K562 (cell line): Measurements from ENCODE around the gene EEF1A1. TPM values are rescaled to one million over a fixed set of nuclear protein-coding genes. Genes with fewer than 3 reads are reported as not detected.

Experiments
- BRCA1 ChIP-seq, 2 experiments: fragments of 450-650 bp in 1 of 2; sonication (generic) in 1 of 2; formaldehyde crosslinking in 1 of 2; IDR thresholded peaks; 2 replicates each; pipeline versions ENCODE4 v1.5.0 to v1.6.1; 2017 to 2020; ENCODE audit warnings: mild to moderate bottlenecking in 1 of 2, missing genetic modification reagents in 1 of 2
- CHD2 ChIP-seq: IDR thresholded peaks from 2 replicates; pipeline ENCODE4 v1.6.1; 2011; ENCODE audit warnings: low read depth, low read length
- COPS2 ChIP-seq: fragments of 450-650 bp; conservative IDR thresholded peaks from 2 replicates; pipeline ENCODE4 v1.6.1; 2016; ENCODE audit warnings: mild to moderate bottlenecking, moderate library complexity
- EP400 ChIP-seq: fragments of 450-650 bp; IDR thresholded peaks from 2 replicates; pipeline ENCODE4 v1.6.1; 2017; ENCODE audit warnings: antibody characterized with exemption, mild to moderate bottlenecking, moderate library complexity
- GABPA ChIP-seq: fragments of 200-800 bp; sonication (Bioruptor generic); conservative IDR thresholded peaks from 2 replicates; pipeline ENCODE4 v1.6.1; 2016; ENCODE audit warnings: low read depth, missing genetic modification characterization, missing compliant biosample characterization
- HEY1 ChIP-seq: fragments of 250-450 bp; sonication (Bioruptor Pico); IDR thresholded peaks from 2 replicates; pipeline ENCODE4 v1.5.0; 2020; ENCODE audit warnings: mild to moderate bottlenecking, moderate library complexity, borderline replicate concordance
- KAT2B ChIP-seq: IDR thresholded peaks from one replicate; pipeline ENCODE4 v1.6.1; 2012; ENCODE audit warnings: low read depth, mild to moderate bottlenecking, control low read depth, inconsistent platforms, low read length, moderate library complexity
- KLF13 ChIP-seq: fragments of 450-650 bp; IDR thresholded peaks from 2 replicates; pipeline ENCODE4 v1.6.1; 2016; ENCODE audit warnings: missing genetic modification characterization, low read depth, mild to moderate bottlenecking, missing compliant biosample characterization, moderate library complexity, borderline replicate concordance
- MBD2 ChIP-seq: sonication (generic); IDR thresholded peaks from 2 replicates; pipeline ENCODE4 v1.6.1; 2016; ENCODE audit warnings: low read depth, borderline replicate concordance
- NEUROD1 ChIP-seq: fragments of 150-350 bp; IDR thresholded peaks from 2 replicates; pipeline ENCODE4 v1.6.1; 2014; ENCODE audit warnings: borderline replicate concordance, low read length, low read depth; ENCODE audit not compliant: partially characterized antibody
- NFRKB ChIP-seq: fragments of 450-650 bp; IDR thresholded peaks from 2 replicates; pipeline ENCODE4 v1.6.1; 2016; ENCODE audit warnings: low read depth
- POLR3A ChIP-seq: IDR thresholded peaks from 2 replicates; pipeline ENCODE4 v1.6.1; 2011; ENCODE audit warnings: borderline replicate concordance, mild to moderate bottlenecking, moderate library complexity; ENCODE audit not compliant: insufficient read length, insufficient read depth; ENCODE audit errors: extremely low read depth
- PURB ChIP-seq: sonication (generic); formaldehyde crosslinking; IDR thresholded peaks from 2 replicates; pipeline ENCODE4 v1.9.0; 2021; ENCODE audit warnings: low read depth, mild to moderate bottlenecking, missing genetic modification reagents
- RBM39 ChIP-seq: fragments of 200-400 bp; formaldehyde crosslinking; optimal IDR thresholded peaks from 2 replicates; pipeline ENCODE3; 2018; ENCODE audit warnings: low read depth, low read length
- RNF2 ChIP-seq: sonication (generic); IDR thresholded peaks from 2 replicates; pipeline ENCODE4 v1.6.1; 2016
- SAFB ChIP-seq: fragments of 200-400 bp; formaldehyde crosslinking; IDR thresholded peaks from 2 replicates; pipeline ENCODE4 v1.6.1; 2017; ENCODE audit warnings: low read depth, low read length, borderline replicate concordance
- SPI1 ChIP-seq: IDR thresholded peaks from 2 replicates; pipeline ENCODE4 v1.6.1; 2011; ENCODE audit warnings: low read depth, low read length, control low read depth, borderline replicate concordance
- STAT5B ChIP-seq: fragments of 250-450 bp; sonication (Bioruptor Pico); IDR thresholded peaks from 2 replicates; pipeline ENCODE4 v1.8.0; 2021; ENCODE audit warnings: mild to moderate bottlenecking, inconsistent platforms
- TBL1XR1 ChIP-seq, 2 experiments: IDR thresholded peaks; 2 replicates each; pipeline ENCODE4 v1.6.1; 2012; ENCODE audit warnings: improper control_type of control experiment in 2 of 2, low read length in 2 of 2, mild to moderate bottlenecking in 1 of 2
- ZC3H4 ChIP-seq: sonication (generic); formaldehyde crosslinking; IDR thresholded peaks from 2 replicates; pipeline ENCODE4 v1.9.0; 2021; ENCODE audit warnings: missing genetic modification reagents, borderline replicate concordance
- ZNF212 ChIP-seq: fragments of 450-650 bp; formaldehyde crosslinking; IDR thresholded peaks from 2 replicates; pipeline ENCODE4 v1.4.0; 2020; ENCODE audit warnings: mild to moderate bottlenecking
- ZNF316 ChIP-seq: fragments of 450-650 bp; IDR thresholded peaks from 2 replicates; pipeline ENCODE4 v1.6.1; 2016
- ZNF354B ChIP-seq: fragments of 250-450 bp; sonication (Bioruptor Pico); IDR thresholded peaks from 2 replicates; pipeline ENCODE4 v1.4.0; 2020
- ZNF551 ChIP-seq: fragments of 250-450 bp; sonication (Bioruptor Pico); IDR thresholded peaks from 2 replicates; pipeline ENCODE4 v1.5.0; 2021; ENCODE audit warnings: mild to moderate bottlenecking, moderate library complexity
- ZNF778 ChIP-seq: fragments of 450-650 bp; formaldehyde crosslinking; IDR thresholded peaks from 2 replicates; pipeline ENCODE4 v1.4.0; 2020; ENCODE audit warnings: mild to moderate bottlenecking, moderate library complexity
- polyA plus RNA-seq, 8 experiments: library from polyadenylated mRNA; depleted of rRNA in 4 of 8; stranded (reverse) in 5 of 8; unstranded in 3 of 8; fragments of >200 nt; fragmentation: Nextera tagmentation in 2 of 8; fragmentation: Illumina TruSeq in 1 of 8; extraction: Ambion mirVana in 2 of 8; extraction: Trizol in 1 of 8; gene quantifications; 2 replicates each; pipeline versions ENCODE4 v1.2.1 to v1.2.3, GENCODE V29; 2011 to 2014; ENCODE audit warnings: inconsistent platforms in 1 of 8, missing spikeins in 1 of 8
- total RNA-seq, 7 experiments: library from RNA; depleted of rRNA in 6 of 7; stranded (reverse); fragments of >200 nt in 6 of 7; fragmentation: Illumina TruSeq in 2 of 7; extraction: Trizol in 2 of 7; gene quantifications; 2 replicates each; pipeline versions ENCODE4 v1.2.1 to v1.2.3, GENCODE V29; 2011 to 2021; ENCODE audit warnings: low replicate concordance in 1 of 7
- TF ChIP-seq, protein P1 (sequence below): fragments of 250-450 bp; sonication (Bioruptor Pico); IDR thresholded peaks from 2 replicates; pipeline ENCODE4 v1.4.0; 2020; ENCODE audit warnings: mild to moderate bottlenecking, moderate library complexity
- TF ChIP-seq, protein P2 (sequence below): fragments of 250-450 bp; sonication (Bioruptor Pico); IDR thresholded peaks from 2 replicates; pipeline ENCODE4 v1.6.1; 2021; ENCODE audit warnings: mild to moderate bottlenecking

Gene EEF1A1
- total and polyA plus RNA-seq, 9 of the 15 experiments (the other 6 are each of a cell fraction or from before 2014, with no cell fraction given) = 6,453 to 17,323 (median 11,082) TPM

DNA sequence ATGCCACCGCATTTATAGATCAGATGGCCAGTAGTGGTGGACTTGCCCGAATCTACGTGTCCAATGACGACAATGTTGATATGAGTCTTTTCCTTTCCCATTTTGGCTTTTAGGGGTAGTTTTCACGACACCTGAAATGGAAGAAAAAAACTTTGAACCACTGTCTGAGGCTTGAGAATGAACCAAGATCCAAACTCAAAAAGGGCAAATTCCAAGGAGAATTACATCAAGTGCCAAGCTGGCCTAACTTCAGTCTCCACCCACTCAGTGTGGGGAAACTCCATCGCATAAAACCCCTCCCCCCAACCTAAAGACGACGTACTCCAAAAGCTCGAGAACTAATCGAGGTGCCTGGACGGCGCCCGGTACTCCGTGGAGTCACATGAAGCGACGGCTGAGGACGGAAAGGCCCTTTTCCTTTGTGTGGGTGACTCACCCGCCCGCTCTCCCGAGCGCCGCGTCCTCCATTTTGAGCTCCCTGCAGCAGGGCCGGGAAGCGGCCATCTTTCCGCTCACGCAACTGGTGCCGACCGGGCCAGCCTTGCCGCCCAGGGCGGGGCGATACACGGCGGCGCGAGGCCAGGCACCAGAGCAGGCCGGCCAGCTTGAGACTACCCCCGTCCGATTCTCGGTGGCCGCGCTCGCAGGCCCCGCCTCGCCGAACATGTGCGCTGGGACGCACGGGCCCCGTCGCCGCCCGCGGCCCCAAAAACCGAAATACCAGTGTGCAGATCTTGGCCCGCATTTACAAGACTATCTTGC lies 725 bp downstream of the EEF1A1 start (continued):
- TF ChIP-seq HEY1 = no peak; the same call in 1 of the 2 replicates
- TF ChIP-seq ZNF212 (CRISPR knock-in tag) = no peak
- no peak for TF ChIP-seq BRCA1 (IDR thresholded peaks at IDR 0.05)
- TF ChIP-seq BRCA1 (CRISPR knock-in tag; IDR thresholded peaks at IDR 0.05) = no peak
- TF ChIP-seq TBL1XR1 (IDR thresholded peaks at IDR 0.05; ENCODE audit: low read length in 2 of 2) = no peak; a peak in 1 of 4 replicates
- TF ChIP-seq RBM39 = peak; percentile 65
- TF ChIP-seq POLR3A = no peak
- no peak for TF ChIP-seq GABPA (tag)
- TF ChIP-seq NEUROD1 = no peak
- no peak for TF ChIP-seq COPS2
- TF ChIP-seq MBD2 = no peak
- no peak for TF ChIP-seq ZNF354B (CRISPR knock-in tag)
- TF ChIP-seq RNF2 = no peak
- no peak for TF ChIP-seq ZNF316
- peak; percentile 58 for TF ChIP-seq CHD2
- TF ChIP-seq, protein P1, sequence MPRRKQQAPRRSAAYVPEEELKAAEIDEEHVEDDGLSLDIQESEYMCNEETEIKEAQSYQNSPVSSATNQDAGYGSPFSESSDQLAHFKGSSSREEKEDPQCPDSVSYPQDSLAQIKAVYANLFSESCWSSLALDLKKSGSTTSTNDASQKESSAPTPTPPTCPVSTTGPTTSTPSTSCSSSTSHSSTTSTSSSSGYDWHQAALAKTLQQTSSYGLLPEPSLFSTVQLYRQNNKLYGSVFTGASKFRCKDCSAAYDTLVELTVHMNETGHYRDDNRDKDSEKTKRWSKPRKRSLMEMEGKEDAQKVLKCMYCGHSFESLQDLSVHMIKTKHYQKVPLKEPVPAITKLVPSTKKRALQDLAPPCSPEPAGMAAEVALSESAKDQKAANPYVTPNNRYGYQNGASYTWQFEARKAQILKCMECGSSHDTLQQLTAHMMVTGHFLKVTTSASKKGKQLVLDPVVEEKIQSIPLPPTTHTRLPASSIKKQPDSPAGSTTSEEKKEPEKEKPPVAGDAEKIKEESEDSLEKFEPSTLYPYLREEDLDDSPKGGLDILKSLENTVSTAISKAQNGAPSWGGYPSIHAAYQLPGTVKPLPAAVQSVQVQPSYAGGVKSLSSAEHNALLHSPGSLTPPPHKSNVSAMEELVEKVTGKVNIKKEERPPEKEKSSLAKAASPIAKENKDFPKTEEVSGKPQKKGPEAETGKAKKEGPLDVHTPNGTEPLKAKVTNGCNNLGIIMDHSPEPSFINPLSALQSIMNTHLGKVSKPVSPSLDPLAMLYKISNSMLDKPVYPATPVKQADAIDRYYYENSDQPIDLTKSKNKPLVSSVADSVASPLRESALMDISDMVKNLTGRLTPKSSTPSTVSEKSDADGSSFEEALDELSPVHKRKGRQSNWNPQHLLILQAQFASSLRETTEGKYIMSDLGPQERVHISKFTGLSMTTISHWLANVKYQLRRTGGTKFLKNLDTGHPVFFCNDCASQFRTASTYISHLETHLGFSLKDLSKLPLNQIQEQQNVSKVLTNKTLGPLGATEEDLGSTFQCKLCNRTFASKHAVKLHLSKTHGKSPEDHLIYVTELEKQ (CRISPR knock-in tag) = no peak
- TF ChIP-seq ZNF778 (CRISPR knock-in tag) = no peak
- no peak; the same call in 1 of the 2 replicates for TF ChIP-seq NFRKB
- no peak for TF ChIP-seq STAT5B (CRISPR knock-in tag)
- TF ChIP-seq ZC3H4 = peak; percentile 97
- TF ChIP-seq ZNF551 (CRISPR knock-in tag) = no peak
- TF ChIP-seq, protein P2, sequence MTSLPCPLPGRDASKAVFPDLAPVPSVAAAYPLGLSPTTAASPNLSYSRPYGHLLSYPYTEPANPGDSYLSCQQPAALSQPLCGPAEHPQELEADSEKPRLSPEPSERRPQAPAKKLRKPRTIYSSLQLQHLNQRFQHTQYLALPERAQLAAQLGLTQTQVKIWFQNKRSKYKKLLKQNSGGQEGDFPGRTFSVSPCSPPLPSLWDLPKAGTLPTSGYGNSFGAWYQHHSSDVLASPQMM = no peak
- TF ChIP-seq EP400 = no peak
- TF ChIP-seq SPI1 = no peak
- TF ChIP-seq KLF13 (tag) = no peak
- TF ChIP-seq KAT2B = no peak
- TF ChIP-seq PURB (CRISPR knock-in tag) = no peak
- no peak for TF ChIP-seq SAFB
